GM19452 (cell line): ENCODE data around the gene ZMIZ1.
A peak's percentile ranks its signal among the peaks of the same experiment; 100 is the strongest.

Experiments used
- ATAC-seq: cut with Tn5 transposase; IDR thresholded peaks from one replicate; pipeline ENCODE4 v1.9.1; 2021; ENCODE audit not compliant: unreplicated experiment

Gene ZMIZ1

GRCh38 chr10:79068562-79069324 lies at the start of gene ZMIZ1:
ZMIZ1 (plus strand) TSS chr10:79068966; CDS start chr10:79201633, 132,667 bp downstream.
- ATAC-seq, result peak; percentile 73

- ATAC-seq, result no peak
Measured at GRCh38 chr10:79019441-79020014, 49.2 kb upstream of the ZMIZ1 start.

- ATAC-seq, result no peak
Measured at GRCh38 chr10:79020015-79020491, 48.7 kb upstream of the ZMIZ1 start.

GRCh38 chr10:79020605-79021004 lies 48.2 kb upstream of the ZMIZ1 start:
- ATAC-seq, result no peak

- no peak for ATAC-seq
Measured at GRCh38 chr10:79021331-79021907, 47.3 kb upstream of the ZMIZ1 start.

- no peak for ATAC-seq
Measured at GRCh38 chr10:79021948-79022499, 46.7 kb upstream of the ZMIZ1 start.

- no peak for ATAC-seq
Measured at GRCh38 chr10:79022565-79023230, 46.1 kb upstream of the ZMIZ1 start.

GRCh38 chr10:79023240-79024162 lies 45.3 kb upstream of the ZMIZ1 start:
- ATAC-seq, result no peak

GRCh38 chr10:79024296-79024695 lies 44.5 kb upstream of the ZMIZ1 start:
- ATAC-seq, result no peak

GRCh38 chr10:79024720-79025198 lies 44.0 kb upstream of the ZMIZ1 start:
- no peak for ATAC-seq

GRCh38 chr10:79025199-79025832 lies 43.5 kb upstream of the ZMIZ1 start:
- ATAC-seq, result no peak

- ATAC-seq, result no peak
Measured at GRCh38 chr10:79026341-79026761, 42.4 kb upstream of the ZMIZ1 start.

GRCh38 chr10:79026806-79027146 lies 42.0 kb upstream of the ZMIZ1 start:
- no peak for ATAC-seq

- ATAC-seq, result no peak
Measured at GRCh38 chr10:79027147-79028055, 41.4 kb upstream of the ZMIZ1 start.

- ATAC-seq, result no peak
Measured at GRCh38 chr10:79028056-79028430, 40.7 kb upstream of the ZMIZ1 start.

GRCh38 chr10:79028451-79029010 lies 40.2 kb upstream of the ZMIZ1 start:
- no peak for ATAC-seq

GRCh38 chr10:79029478-79030390 lies 39.0 kb upstream of the ZMIZ1 start:
- no peak for ATAC-seq
